ENCODE data around the gene NUDT3.
"Not testable (repeated sequence)": the region's sequence is repeated elsewhere in the genome, so short reads cannot be mapped to it uniquely, and the experiment has no call there.

Gene NUDT3

GRCh38 chr6:34276191-34276590 is 116.3 kb downstream of the NUDT3 start:
- Histone ChIP-seq H3K4me1 (peaks cover 28 to 85% (median 60%) of the 10 kb centered on the region in 10 experiments), H3K4me3 (no peak overlapping the region), H4K20me1 (no peaks in the 10 kb centered on the region), H3K9me3 (replicated peaks in 1 of 11) (peaks cover 0 to 4% (median 0%) of the 10 kb centered on the region in 11 experiments; a peak in 2 of 22 replicates), H3K36me3 (peaks cover 26 to 39% (median 33%) of the 10 kb centered on the region in 11 experiments), H3K4me2 (no peak overlapping the region), H3K27me3 (no peaks in the 10 kb centered on the region), H3K27ac (peak overlapping the region in 4 of 11 experiments; percentile 1 to 28 (median 14); a peak in 3 of 22 replicates), H3K9ac (no peak overlapping the region)
- TF ChIP-seq Cebpa-rat (IDR thresholded peaks at IDR 0.05): no peak

- Histone ChIP-seq H3K4me2 (no peak overlapping the region; a peak in 1 of 22 replicates), H4K20me1 (no peaks in the 10 kb centered on the region), H3K36me3 (peaks cover 17 to 29% (median 24%) of the 10 kb centered on the region in 11 experiments), H3K4me3 (no peak overlapping the region), H3K27ac (peak overlapping the region in 1 of 11 experiments; percentile 25; a peak in 1 of 22 replicates), H3K9me3 (replicated peaks in 1 of 11) (peaks cover 0 to 3% (median 0%) of the 10 kb centered on the region in 11 experiments; a peak in 2 of 22 replicates), H3K4me1 (peaks cover 28 to 79% (median 54%) of the 10 kb centered on the region in 10 experiments), H3K27me3 (no peaks in the 10 kb centered on the region), H3K9ac (no peak overlapping the region)
- no peak for TF ChIP-seq Cebpa-rat (IDR thresholded peaks at IDR 0.05)
Measured at GRCh38 chr6:34275128-34275804, 117.2 kb downstream of the NUDT3 start.

- Histone ChIP-seq H4K20me1 (no peaks in the 10 kb centered on the region), H3K4me1 (peaks cover 34 to 73% (median 45%) of the 10 kb centered on the region in 10 experiments)
- TF ChIP-seq Cebpa-rat (IDR thresholded peaks at IDR 0.05): no peak
Measured at GRCh38 chr6:34274129-34274528, 118.3 kb downstream of the NUDT3 start.

GRCh38 chr6:34273242-34273805 is 119.1 kb downstream of the NUDT3 start:
- H3K27me3 ChIP-seq: no peaks in the 10 kb centered on the region
- peak overlapping the region; percentile 38 to 84 (median 72); a peak in 21 of 22 replicates for H3K27ac ChIP-seq
- H3K4me3 ChIP-seq: peak overlapping the region in 2 of 10 experiments; percentile 21 to 40; a peak in 2 of 20 replicates
- H3K9me3 ChIP-seq (replicated peaks in 1 of 11): peaks cover 0 to 9% (median 5%) of the 10 kb centered on the region in 11 experiments; a peak in 9 of 22 replicates
- H3K36me3 ChIP-seq: peaks cover 0 to 10% (median 5%) of the 10 kb centered on the region in 11 experiments; a peak in 13 of 22 replicates
- H3K4me1 ChIP-seq: peaks cover 34 to 65% (median 40%) of the 10 kb centered on the region in 10 experiments
- TF ChIP-seq Cebpa-rat (IDR thresholded peaks at IDR 0.05): no peak; a peak in 1 of 22 replicates
- peak overlapping the region; percentile 34 to 64 (median 56); a peak in 16 of 22 replicates for H3K9ac ChIP-seq
- H4K20me1 ChIP-seq: no peaks in the 10 kb centered on the region
- H3K4me2 ChIP-seq: peak overlapping the region; percentile 70 to 96 (median 90)

More at GRCh38 chr6:34274129-34274528, 118.3 kb downstream of the NUDT3 start:
- Histone ChIP-seq H3K9me3 (replicated peaks in 1 of 11) (peaks cover 0 to 1% (median 0%) of the 10 kb centered on the region in 11 experiments; a peak in 2 of 22 replicates), H3K27ac (peak overlapping the region in 10 of 11 experiments; percentile 38 to 84 (median 72); a peak in 16 of 22 replicates), H3K4me3 (no peak overlapping the region), H3K9ac (no peak overlapping the region; a peak in 1 of 22 replicates), H3K27me3 (no peaks in the 10 kb centered on the region), H3K36me3 (peaks cover 6 to 18% (median 12%) of the 10 kb centered on the region in 11 experiments; a peak in 19 of 22 replicates), H3K4me2 (peak overlapping the region; percentile 70 to 96 (median 90); a peak in 19 of 22 replicates)

- Histone ChIP-seq H3K4me3 (peak overlapping the region in 2 of 10 experiments; percentile 19 to 36; a peak in 3 of 20 replicates), H3K27ac (peak overlapping the region; percentile 52 to 84 (median 72)), H3K4me1 (peaks cover 34 to 57% (median 40%) of the 10 kb centered on the region in 10 experiments), H3K27me3 (no peaks in the 10 kb centered on the region), H4K20me1 (no peaks in the 10 kb centered on the region), H3K9me3 (replicated peaks in 1 of 11) (peaks cover 0 to 19% (median 10%) of the 10 kb centered on the region in 11 experiments; a peak in 14 of 22 replicates), H3K9ac (peak overlapping the region in 10 of 11 experiments; percentile 15 to 70 (median 46); a peak in 16 of 22 replicates), H3K36me3 (no peaks in the 10 kb centered on the region), H3K4me2 (peak overlapping the region; percentile 60 to 96 (median 90))
- TF ChIP-seq Cebpa-rat (IDR thresholded peaks at IDR 0.05): no peak
Measured at GRCh38 chr6:34272013-34272926, 120.2 kb downstream of the NUDT3 start.

GRCh38 chr6:34269658-34270341 is 122.7 kb downstream of the NUDT3 start:
- Histone ChIP-seq H3K9me3 (replicated peaks in 1 of 11) (peaks cover 14 to 43% (median 35%) of the 10 kb centered on the region in 11 experiments; a peak in 21 of 22 replicates), H3K4me1 (peaks cover 34 to 44% (median 38%) of the 10 kb centered on the region in 10 experiments), H3K4me2 (peak overlapping the region in 7 of 11 experiments; percentile 3 to 33 (median 8); a peak in 9 of 22 replicates), H3K27ac (peak overlapping the region in 4 of 11 experiments; percentile 9 to 36 (median 26); a peak in 4 of 22 replicates)
- H4K20me1 ChIP-seq, H3K27me3 ChIP-seq, H3K9ac ChIP-seq, H3K36me3 ChIP-seq, H3K4me3 ChIP-seq: not testable (repeated sequence)

- not testable (repeated sequence) for H3K9ac ChIP-seq, H3K4me3 ChIP-seq, H3K27ac ChIP-seq, H4K20me1 ChIP-seq, H3K27me3 ChIP-seq, H3K36me3 ChIP-seq, H3K4me2 ChIP-seq
- Histone ChIP-seq H3K4me1 (peaks cover 31 to 38% (median 36%) of the 10 kb centered on the region in 10 experiments), H3K9me3 (replicated peaks in 1 of 11) (peaks cover 21 to 50% (median 41%) of the 10 kb centered on the region in 11 experiments)
Measured at GRCh38 chr6:34269132-34269531, 123.3 kb downstream of the NUDT3 start.

GRCh38 chr6:34267746-34268145 is 124.7 kb downstream of the NUDT3 start:
- TF ChIP-seq Cebpa-rat (IDR thresholded peaks at IDR 0.05): no peak
- no peak overlapping the region for H3K27ac ChIP-seq
- no peaks in the 10 kb centered on the region for H4K20me1 ChIP-seq
- H3K4me2 ChIP-seq: no peak overlapping the region
- peaks cover 34 to 63% (median 55%) of the 10 kb centered on the region in 11 experiments for H3K9me3 ChIP-seq (replicated peaks in 1 of 11)
- no peak overlapping the region for H3K4me3 ChIP-seq
- H3K9ac ChIP-seq: no peak overlapping the region
- peaks cover 17 to 24% (median 22%) of the 10 kb centered on the region in 10 experiments for H3K4me1 ChIP-seq
- no peaks in the 10 kb centered on the region for H3K27me3 ChIP-seq
- peaks cover 0 to 14% (median 0%) of the 10 kb centered on the region in 11 experiments; a peak in 8 of 22 replicates for H3K36me3 ChIP-seq

GRCh38 chr6:34263484-34263883 is 129.0 kb downstream of the NUDT3 start:
- H3K27ac ChIP-seq, H3K9ac ChIP-seq, H4K20me1 ChIP-seq, H3K4me2 ChIP-seq, H3K4me3 ChIP-seq, H3K27me3 ChIP-seq, H3K4me1 ChIP-seq: not testable (repeated sequence)
- Histone ChIP-seq H3K36me3 (peaks cover 0 to 14% (median 3%) of the 10 kb centered on the region in 11 experiments; a peak in 8 of 22 replicates), H3K9me3 (replicated peaks in 1 of 11) (peaks cover 74 to 95% (median 83%) of the 10 kb centered on the region in 11 experiments)
